RWPE2 (cell line): ENCODE results near the gene PIWIL4.

Experiments used
- ATAC-seq: fragments of 200-7000 bp; cut with Tn5 transposase; 3 replicates; pipeline ENCODE4 v1.9.1; 2021; ENCODE audit warnings: low read depth
- DNase-seq: peaks from one replicate; pipeline ENCODE4 v3.0.0-alpha.2; 2020; ENCODE audit warnings: low spot score
- H3K27ac ChIP-seq: fragments of 450-650 bp; 2 replicates; pipeline ENCODE4 v1.5.1; 2017; ENCODE audit warnings: mild to moderate bottlenecking; ENCODE audit not compliant: poor library complexity, severe bottlenecking
- H3K27me3 ChIP-seq: fragments of 250-450 bp; sonication (Bioruptor Pico); 2 replicates; pipeline ENCODE4 v1.5.1; 2021; ENCODE audit warnings: mild to moderate bottlenecking, moderate library complexity; ENCODE audit not compliant: insufficient read depth, poor library complexity, severe bottlenecking
- H3K36me3 ChIP-seq: fragments of 250-450 bp; sonication (Bioruptor Pico); 2 replicates; pipeline ENCODE4 v1.5.1; 2020; ENCODE audit warnings: low read depth, mild to moderate bottlenecking, moderate library complexity
- H3K4me1 ChIP-seq: fragments of 250-450 bp; sonication (Bioruptor Pico); 2 replicates; pipeline ENCODE4 v1.5.1; 2021; ENCODE audit warnings: mild to moderate bottlenecking, moderate library complexity; ENCODE audit not compliant: insufficient read depth, poor library complexity, severe bottlenecking
- H3K4me3 ChIP-seq: fragments of 250-450 bp; sonication (Bioruptor Pico); 2 replicates; pipeline ENCODE4 v1.5.1; 2021; ENCODE audit warnings: mild to moderate bottlenecking, moderate library complexity; ENCODE audit not compliant: severe bottlenecking
- H3K9me3 ChIP-seq: fragments of 250-450 bp; sonication (Bioruptor Pico); 2 replicates; pipeline ENCODE4 v1.5.1; 2021; ENCODE audit warnings: mild to moderate bottlenecking, moderate library complexity; ENCODE audit not compliant: severe bottlenecking
- CTCF ChIP-seq: fragments of 450-650 bp; IDR thresholded peaks from one replicate; pipeline ENCODE4 v1.5.1; 2017; ENCODE audit warnings: mild to moderate bottlenecking, moderate library complexity; ENCODE audit not compliant: poor library complexity, severe bottlenecking

The PIWIL4 gene

GRCh38 chr11:94664346-94664745 is 97.2 kb downstream of the PIWIL4 start:
- Histone ChIP-seq H3K4me3 (no peak overlapping the region), H3K27me3 (no peaks in the 10 kb centered on the region), H3K36me3 (no peaks in the 10 kb centered on the region), H3K4me1 (peaks cover 9% of the 10 kb centered on the region), H3K27ac (no peak overlapping the region), H3K9me3 (no peaks in the 10 kb centered on the region)
- no peak for TF ChIP-seq CTCF
- DNase-seq (no peak), ATAC-seq (peak; percentile 52; the same call in 2 of the 3 replicates)

GRCh38 chr11:94665116-94665659 is 98.0 kb downstream of the PIWIL4 start:
- peaks cover 9% of the 10 kb centered on the region for H3K4me1 ChIP-seq
- no peak overlapping the region for H3K4me3 ChIP-seq
- no peaks in the 10 kb centered on the region for H3K9me3 ChIP-seq
- no peaks in the 10 kb centered on the region for H3K27me3 ChIP-seq
- ATAC-seq (no peak), DNase-seq (no peak)
- no peak for TF ChIP-seq CTCF
- H3K27ac ChIP-seq: no peak overlapping the region
- no peaks in the 10 kb centered on the region for H3K36me3 ChIP-seq

DNA sequence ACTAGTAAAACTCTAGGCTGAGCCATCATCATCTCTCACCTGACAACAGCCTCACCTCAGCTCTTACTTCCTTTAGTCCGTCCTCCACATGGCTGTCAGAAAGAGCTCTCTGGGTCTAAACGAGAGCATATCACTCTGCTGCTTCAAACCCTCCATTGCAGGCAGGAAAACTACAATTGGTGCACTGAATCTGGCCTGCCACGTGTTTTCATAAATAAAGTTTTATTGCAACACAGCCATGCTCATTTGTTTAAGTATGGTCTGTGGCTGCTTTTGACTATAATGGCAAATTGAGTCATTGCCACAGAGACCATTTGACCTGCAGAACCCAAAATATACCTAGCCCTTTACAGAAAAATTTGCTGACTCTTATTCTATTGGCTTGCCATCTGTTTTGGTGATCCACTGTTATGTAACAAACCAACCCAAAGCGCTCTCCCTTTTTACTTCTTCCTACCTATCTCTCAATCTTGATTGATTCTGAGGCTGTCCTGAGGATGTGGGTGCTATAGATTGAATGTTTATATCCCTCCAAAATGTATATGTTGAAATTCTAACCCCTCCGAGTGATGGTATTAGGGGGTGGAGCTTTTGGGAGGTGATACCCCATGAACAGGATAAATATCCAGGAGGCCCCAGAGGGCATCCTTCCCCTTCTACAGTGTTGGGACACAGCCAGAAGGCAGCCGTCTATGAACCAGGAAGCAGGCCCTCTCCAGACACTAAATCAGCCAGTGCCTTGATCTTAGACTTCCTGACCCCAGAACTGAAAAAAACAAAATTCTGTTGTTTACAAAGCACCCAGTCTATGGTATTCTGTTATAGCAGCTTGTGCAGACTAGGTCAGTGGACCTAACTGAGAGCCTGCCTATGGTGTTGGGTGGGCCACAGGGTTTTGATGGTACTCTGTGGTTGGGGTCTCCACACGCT is 99.9 kb downstream of the PIWIL4 start:
- H3K27ac ChIP-seq: no peak overlapping the region
- ATAC-seq (no peak), DNase-seq (no peak)
- H3K4me1 ChIP-seq: peaks cover 9% of the 10 kb centered on the region
- TF ChIP-seq CTCF: no peak
- H3K9me3 ChIP-seq: no peaks in the 10 kb centered on the region
- H3K4me3 ChIP-seq: no peak overlapping the region
- H3K36me3 ChIP-seq: no peaks in the 10 kb centered on the region
- H3K27me3 ChIP-seq: no peaks in the 10 kb centered on the region

GRCh38 chr11:94668212-94668793 is 101.1 kb downstream of the PIWIL4 start:
- TF ChIP-seq CTCF: no peak
- no peaks in the 10 kb centered on the region for H3K27me3 ChIP-seq
- H3K36me3 ChIP-seq: no peaks in the 10 kb centered on the region
- no peak for DNase-seq
- H3K9me3 ChIP-seq: no peaks in the 10 kb centered on the region
- H3K4me1 ChIP-seq: peaks cover 3% of the 10 kb centered on the region
- ATAC-seq: no peak
- H3K27ac ChIP-seq: no peak overlapping the region
- no peak overlapping the region for H3K4me3 ChIP-seq
